DOHH2 (cell line): ENCODE results near the gene STAT5B.

Experiments
- H3F3A ChIP-seq: fragments of 200-600 bp; sonication (generic), shearing (Covaris generic); 2 replicates; pipeline ENCODE4 v1.6.0; 2016; ENCODE audit warnings: antibody characterized with exemption, mild to moderate bottlenecking; ENCODE audit not compliant: control insufficient read depth, insufficient read depth
- H3K27ac ChIP-seq: fragments of 200-600 bp; sonication (generic); 2 replicates; pipeline ENCODE4 v1.5.1; 2014; ENCODE audit warnings: low read depth, mild to moderate bottlenecking, low read length, moderate library complexity
- H3K27me3 ChIP-seq: fragments of 200-600 bp; sonication (generic); 2 replicates; pipeline ENCODE4 v1.6.1; 2014; ENCODE audit warnings: mild to moderate bottlenecking, low read length, mixed read lengths; ENCODE audit not compliant: control insufficient read depth
- H3K36me3 ChIP-seq: fragments of 200-600 bp; sonication (generic); 2 replicates; pipeline ENCODE4 v1.6.1; 2014; ENCODE audit warnings: mild to moderate bottlenecking, low read length, moderate library complexity, mixed read lengths; ENCODE audit not compliant: control insufficient read depth
- H3K4me1 ChIP-seq: fragments of 200-600 bp; sonication (generic); 2 replicates; pipeline ENCODE4 v1.6.1; 2014; ENCODE audit warnings: mild to moderate bottlenecking, low read length, mixed read lengths; ENCODE audit not compliant: control insufficient read depth
- H3K4me2 ChIP-seq: fragments of 200-600 bp; sonication (generic); 2 replicates; pipeline ENCODE4 v1.6.0; 2014; ENCODE audit warnings: mild to moderate bottlenecking, low read length, moderate library complexity
- H3K4me3 ChIP-seq: fragments of 200-600 bp; sonication (generic); 2 replicates; pipeline ENCODE4 v1.5.1; 2014; ENCODE audit warnings: mild to moderate bottlenecking, low read length, mixed read lengths
- H3K79me2 ChIP-seq: fragments of 200-600 bp; sonication (generic); 2 replicates; pipeline ENCODE4 v1.6.1; 2014; ENCODE audit warnings: mild to moderate bottlenecking, low read length, mixed read lengths; ENCODE audit not compliant: control insufficient read depth
- H3K9me2 ChIP-seq: fragments of 200-600 bp; sonication (generic); replicated peaks from 2 replicates; pipeline ENCODE4 v1.6.1; 2014; ENCODE audit warnings: mild to moderate bottlenecking, low read length, mixed read lengths; ENCODE audit not compliant: control insufficient read depth
- H3K9me3 ChIP-seq: fragments of 200-600 bp; sonication (generic); 2 replicates; pipeline ENCODE4 v1.6.1; 2014; ENCODE audit warnings: antibody characterized with exemption, low read length, mixed read lengths; ENCODE audit not compliant: control insufficient read depth, insufficient read depth
- H4K20me1 ChIP-seq: fragments of 200-600 bp; sonication (generic); 2 replicates; pipeline ENCODE4 v1.6.0; 2014; ENCODE audit warnings: low read depth, mild to moderate bottlenecking, antibody characterized with exemption, low read length, moderate library complexity; ENCODE audit not compliant: control insufficient read depth, insufficient read depth
- CTCF ChIP-seq: fragments of 200-600 bp; sonication (generic); IDR thresholded peaks from one replicate; pipeline ENCODE4 v1.5.1; 2014; ENCODE audit warnings: antibody characterized with exemption, mild to moderate bottlenecking, low read depth, low read length; ENCODE audit not compliant: poor library complexity, severe bottlenecking
- EZH2phosphoT487 ChIP-seq: fragments of 200-600 bp; sonication (generic); IDR thresholded peaks from 2 replicates; pipeline ENCODE4 v1.6.1; 2017; ENCODE audit warnings: borderline replicate concordance, mild to moderate bottlenecking, antibody characterized with exemption, low read length, moderate library complexity, mixed read lengths

Gene STAT5B

GRCh38 chr17:42275527-42276358, 448 bp downstream of the STAT5B start:
- peaks cover 58% of the 10 kb centered on the region for H3K4me1 ChIP-seq
- peaks cover 12% of the 10 kb centered on the region for H3K36me3 ChIP-seq
- H3K9me2 ChIP-seq = no peaks in the 10 kb centered on the region
- H3K79me2 ChIP-seq = peaks cover 52% of the 10 kb centered on the region
- H3K27me3 ChIP-seq = no peaks in the 10 kb centered on the region
- peak overlapping the region; percentile 48 for H3K27ac ChIP-seq
- peaks cover 14% of the 10 kb centered on the region for H3F3A ChIP-seq
- no peaks in the 10 kb centered on the region for H4K20me1 ChIP-seq
- H3K4me3 ChIP-seq = peak overlapping the region; percentile 93
- peak overlapping the region; percentile 93 for H3K4me2 ChIP-seq
- no peaks in the 10 kb centered on the region for H3K9me3 ChIP-seq
- TF ChIP-seq EZH2phosphoT487 (no peak), CTCF (no peak)

DNA sequence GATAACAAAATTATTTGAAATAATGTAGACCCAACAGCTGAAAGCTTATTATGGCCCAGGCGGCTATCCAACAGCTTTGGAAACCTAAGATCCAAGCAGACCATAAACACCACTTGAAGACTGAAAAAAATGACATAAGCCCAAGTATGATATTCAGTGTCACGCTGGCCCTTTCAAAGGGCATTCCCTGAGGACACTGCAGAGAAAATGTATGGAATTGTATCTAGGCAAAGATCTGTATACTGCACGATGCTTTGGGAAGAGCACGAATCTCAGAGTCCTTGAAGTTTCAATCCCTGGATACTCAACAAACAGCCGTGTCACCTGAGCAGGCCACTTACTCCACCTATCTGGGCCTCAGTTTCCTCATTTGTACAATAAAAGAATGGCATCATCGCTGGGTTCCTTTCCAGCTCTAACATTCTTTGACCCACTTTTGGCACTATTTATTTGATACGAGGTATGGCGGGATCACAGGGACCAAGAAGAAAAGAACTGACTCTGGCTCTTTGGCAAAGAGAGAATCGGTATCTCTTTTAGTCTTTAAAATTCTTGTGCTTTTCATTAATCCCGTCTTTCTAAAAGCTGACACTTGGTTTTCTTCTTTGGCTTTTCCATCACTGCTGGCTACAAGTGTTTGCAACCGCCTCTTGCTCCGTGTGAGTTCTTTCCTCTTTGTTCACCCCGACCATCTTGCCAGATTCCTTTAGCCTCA, 1.2 kb downstream of the STAT5B start:
- Histone ChIP-seq H3K4me3 (peak overlapping the region; percentile 93), H3K4me1 (peaks cover 61% of the 10 kb centered on the region), H3F3A (peaks cover 14% of the 10 kb centered on the region), H3K9me2 (no peaks in the 10 kb centered on the region), H3K79me2 (peaks cover 59% of the 10 kb centered on the region), H3K27me3 (no peaks in the 10 kb centered on the region), H3K36me3 (peaks cover 14% of the 10 kb centered on the region), H3K9me3 (no peaks in the 10 kb centered on the region), H4K20me1 (no peaks in the 10 kb centered on the region), H3K27ac (peak overlapping the region; percentile 48), H3K4me2 (peak overlapping the region; percentile 93)
- no peak for TF ChIP-seq CTCF
- no peak for TF ChIP-seq EZH2phosphoT487

DNA sequence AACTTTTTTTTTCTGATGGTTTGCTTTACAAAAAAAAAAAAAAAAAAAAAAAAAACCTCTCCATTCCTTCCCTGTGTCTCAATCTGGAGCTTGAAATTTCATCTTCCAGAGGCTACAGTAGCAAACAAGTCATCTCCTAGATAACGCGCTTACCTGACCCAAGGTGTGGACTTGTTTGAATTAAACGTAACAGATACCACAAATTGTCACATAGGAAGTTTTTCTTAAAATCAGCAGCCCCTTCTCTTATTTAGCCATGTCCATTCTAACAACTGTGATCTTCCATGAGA, 2.0 kb downstream of the STAT5B start:
- Histone ChIP-seq H3K4me2 (peak overlapping the region; percentile 93), H3K27ac (0 out of 2 replicates have a peak overlapping the region, but pooled peaks have one; percentile 29), H3K4me1 (peaks cover 66% of the 10 kb centered on the region), H3K4me3 (peak overlapping the region; percentile 93), H3K36me3 (peaks cover 17% of the 10 kb centered on the region), H4K20me1 (no peaks in the 10 kb centered on the region), H3K79me2 (peaks cover 67% of the 10 kb centered on the region), H3K9me3 (no peaks in the 10 kb centered on the region), H3F3A (peaks cover 14% of the 10 kb centered on the region), H3K27me3 (no peaks in the 10 kb centered on the region), H3K9me2 (no peaks in the 10 kb centered on the region)
- TF ChIP-seq CTCF (no peak), EZH2phosphoT487 (no peak)
